HL-60 (cell line): ENCODE results near the gene FHIT.

Experiments
- DNase-seq, 2 experiments: peaks; one replicate each; pipeline ENCODE4 v3.0.0-alpha.2; 2010 to 2020; ENCODE audit warnings: low read depth in 1 of 2, low spot score in 1 of 2
- H3K27ac ChIP-seq: fragments of 250-450 bp; sonication (Bioruptor Pico); replicated peaks from 2 replicates; pipeline ENCODE4 v1.5.1; 2020; ENCODE audit warnings: mild to moderate bottlenecking, moderate library complexity
- H3K27me3 ChIP-seq: fragments of 250-450 bp; sonication (Bioruptor Pico); 2 replicates; pipeline ENCODE4 v1.5.1; 2021; ENCODE audit warnings: mild to moderate bottlenecking, moderate library complexity; ENCODE audit not compliant: insufficient read depth, poor library complexity, severe bottlenecking
- H3K4me3 ChIP-seq: replicated peaks from 2 replicates; pipeline ENCODE4 v1.5.1; 2011; ENCODE audit warnings: mild to moderate bottlenecking, control low read depth, low read length; ENCODE audit not compliant: insufficient read depth
- GABPA ChIP-seq: IDR thresholded peaks from 2 replicates; pipeline ENCODE4 v1.6.1; 2012; ENCODE audit warnings: low read depth
- POLR2AphosphoS5 ChIP-seq: IDR thresholded peaks from 2 replicates; pipeline ENCODE4 v1.6.1; 2012; ENCODE audit warnings: low read depth
- SPI1 ChIP-seq: IDR thresholded peaks from 2 replicates; pipeline ENCODE4 v1.6.1; 2012; ENCODE audit warnings: low read depth, mild to moderate bottlenecking, borderline replicate concordance
- TF ChIP-seq, protein P1 (sequence below): IDR thresholded peaks from 2 replicates; pipeline ENCODE4 v1.6.1; 2012; ENCODE audit warnings: low read depth; ENCODE audit not compliant: insufficient replicate concordance
- TF ChIP-seq, protein P2 (sequence below): IDR thresholded peaks from one replicate; pipeline ENCODE4 v1.5.1; 2011; ENCODE audit warnings: low read length, control low read depth, inconsistent platforms; ENCODE audit not compliant: insufficient read depth

Gene FHIT

DNA sequence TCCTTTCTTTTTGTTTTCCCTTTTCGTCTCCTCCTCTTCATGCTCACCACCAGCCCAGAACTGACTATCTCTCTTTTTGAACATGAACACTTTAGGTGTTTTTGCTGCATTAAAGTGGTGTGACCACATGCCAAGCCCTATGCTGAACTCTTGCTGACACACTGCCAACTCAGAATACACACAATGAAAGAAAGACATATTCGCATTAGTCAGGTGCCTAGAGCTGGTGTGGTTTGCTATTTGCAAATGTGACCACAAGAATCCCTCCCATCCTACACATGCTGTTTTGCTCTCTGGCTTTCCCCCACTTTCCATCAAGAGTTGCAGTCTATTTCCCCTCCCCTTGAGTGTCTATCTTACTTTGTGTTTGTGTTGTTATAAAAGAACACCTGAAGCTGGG is 1233.6 kb downstream of the FHIT start:
- Histone ChIP-seq H3K27ac (no peak overlapping the region), H3K4me3 (no peak overlapping the region), H3K27me3 (no peaks in the 10 kb centered on the region)
- TF ChIP-seq SPI1 (no peak), POLR2AphosphoS5 (peak; percentile 32; the same call in 1 of the 2 replicates)
- peak in 1 of 2 experiments; percentile 23 for DNase-seq

DNA sequence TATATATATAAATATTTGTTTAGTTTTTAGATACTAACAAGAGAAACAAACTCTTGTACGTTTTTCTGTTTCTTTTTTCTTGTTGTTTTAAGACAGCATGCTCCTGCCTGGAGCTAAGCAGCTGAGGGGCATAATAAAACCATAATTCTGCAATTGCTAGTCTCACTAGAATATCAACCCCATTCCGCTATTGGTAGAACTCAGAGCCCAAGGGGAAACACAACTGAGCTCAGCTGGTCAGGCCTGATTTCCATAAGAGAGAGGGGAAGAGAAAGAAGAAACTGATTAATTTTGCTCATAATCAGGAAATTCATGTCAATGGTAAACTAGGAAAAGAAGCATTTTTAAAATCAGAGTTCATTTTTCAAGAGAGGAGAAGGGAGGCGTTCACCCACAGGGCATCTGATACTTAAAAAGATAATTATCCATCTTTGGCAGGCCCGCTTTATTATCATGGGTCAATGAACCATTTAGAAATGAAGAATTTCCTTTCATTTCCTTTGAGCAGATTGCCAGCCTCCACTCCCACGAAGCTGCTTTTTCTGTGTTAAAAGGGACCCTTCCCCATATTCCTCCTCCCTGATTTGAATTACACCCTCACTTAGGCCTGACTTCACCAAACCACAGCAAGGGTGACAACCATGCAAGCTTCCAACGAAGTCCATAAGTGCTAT is 1236.1 kb downstream of the FHIT start:
- Histone ChIP-seq H3K27ac (no peak overlapping the region), H3K4me3 (no peak overlapping the region), H3K27me3 (no peaks in the 10 kb centered on the region)
- no peak for DNase-seq
- TF ChIP-seq POLR2AphosphoS5 (no peak), GABPA (no peak), SPI1 (no peak)
- TF ChIP-seq, protein P1, sequence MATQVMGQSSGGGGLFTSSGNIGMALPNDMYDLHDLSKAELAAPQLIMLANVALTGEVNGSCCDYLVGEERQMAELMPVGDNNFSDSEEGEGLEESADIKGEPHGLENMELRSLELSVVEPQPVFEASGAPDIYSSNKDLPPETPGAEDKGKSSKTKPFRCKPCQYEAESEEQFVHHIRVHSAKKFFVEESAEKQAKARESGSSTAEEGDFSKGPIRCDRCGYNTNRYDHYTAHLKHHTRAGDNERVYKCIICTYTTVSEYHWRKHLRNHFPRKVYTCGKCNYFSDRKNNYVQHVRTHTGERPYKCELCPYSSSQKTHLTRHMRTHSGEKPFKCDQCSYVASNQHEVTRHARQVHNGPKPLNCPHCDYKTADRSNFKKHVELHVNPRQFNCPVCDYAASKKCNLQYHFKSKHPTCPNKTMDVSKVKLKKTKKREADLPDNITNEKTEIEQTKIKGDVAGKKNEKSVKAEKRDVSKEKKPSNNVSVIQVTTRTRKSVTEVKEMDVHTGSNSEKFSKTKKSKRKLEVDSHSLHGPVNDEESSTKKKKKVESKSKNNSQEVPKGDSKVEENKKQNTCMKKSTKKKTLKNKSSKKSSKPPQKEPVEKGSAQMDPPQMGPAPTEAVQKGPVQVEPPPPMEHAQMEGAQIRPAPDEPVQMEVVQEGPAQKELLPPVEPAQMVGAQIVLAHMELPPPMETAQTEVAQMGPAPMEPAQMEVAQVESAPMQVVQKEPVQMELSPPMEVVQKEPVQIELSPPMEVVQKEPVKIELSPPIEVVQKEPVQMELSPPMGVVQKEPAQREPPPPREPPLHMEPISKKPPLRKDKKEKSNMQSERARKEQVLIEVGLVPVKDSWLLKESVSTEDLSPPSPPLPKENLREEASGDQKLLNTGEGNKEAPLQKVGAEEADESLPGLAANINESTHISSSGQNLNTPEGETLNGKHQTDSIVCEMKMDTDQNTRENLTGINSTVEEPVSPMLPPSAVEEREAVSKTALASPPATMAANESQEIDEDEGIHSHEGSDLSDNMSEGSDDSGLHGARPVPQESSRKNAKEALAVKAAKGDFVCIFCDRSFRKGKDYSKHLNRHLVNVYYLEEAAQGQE = no peak
- TF ChIP-seq, protein P2, sequence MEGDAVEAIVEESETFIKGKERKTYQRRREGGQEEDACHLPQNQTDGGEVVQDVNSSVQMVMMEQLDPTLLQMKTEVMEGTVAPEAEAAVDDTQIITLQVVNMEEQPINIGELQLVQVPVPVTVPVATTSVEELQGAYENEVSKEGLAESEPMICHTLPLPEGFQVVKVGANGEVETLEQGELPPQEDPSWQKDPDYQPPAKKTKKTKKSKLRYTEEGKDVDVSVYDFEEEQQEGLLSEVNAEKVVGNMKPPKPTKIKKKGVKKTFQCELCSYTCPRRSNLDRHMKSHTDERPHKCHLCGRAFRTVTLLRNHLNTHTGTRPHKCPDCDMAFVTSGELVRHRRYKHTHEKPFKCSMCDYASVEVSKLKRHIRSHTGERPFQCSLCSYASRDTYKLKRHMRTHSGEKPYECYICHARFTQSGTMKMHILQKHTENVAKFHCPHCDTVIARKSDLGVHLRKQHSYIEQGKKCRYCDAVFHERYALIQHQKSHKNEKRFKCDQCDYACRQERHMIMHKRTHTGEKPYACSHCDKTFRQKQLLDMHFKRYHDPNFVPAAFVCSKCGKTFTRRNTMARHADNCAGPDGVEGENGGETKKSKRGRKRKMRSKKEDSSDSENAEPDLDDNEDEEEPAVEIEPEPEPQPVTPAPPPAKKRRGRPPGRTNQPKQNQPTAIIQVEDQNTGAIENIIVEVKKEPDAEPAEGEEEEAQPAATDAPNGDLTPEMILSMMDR = no peak

DNA sequence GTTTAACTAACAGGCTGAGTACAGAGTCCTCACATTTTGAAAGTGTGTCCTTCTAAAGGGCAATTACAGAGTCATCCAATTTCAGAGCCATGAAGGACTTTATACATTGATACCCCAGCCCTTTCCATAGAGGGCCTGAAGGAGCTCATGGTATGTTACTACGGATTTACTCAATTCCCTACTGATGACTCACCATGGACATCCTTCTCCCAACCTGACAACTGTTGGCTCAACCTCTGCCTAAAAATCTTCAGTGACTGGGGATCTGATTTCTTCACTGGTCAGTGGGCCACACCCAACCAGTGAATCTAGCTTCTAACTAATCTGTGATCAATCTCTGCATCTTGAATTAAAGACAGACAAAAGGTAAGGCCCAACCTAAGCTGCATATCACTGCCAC is 1238.0 kb downstream of the FHIT start:
- no peak for DNase-seq
- TF ChIP-seq, protein P2 = no peak
- TF ChIP-seq, protein P1 = no peak
- TF ChIP-seq GABPA (no peak), POLR2AphosphoS5 (no peak)
- Histone ChIP-seq H3K27me3 (no peaks in the 10 kb centered on the region), H3K27ac (no peak overlapping the region), H3K4me3 (no peak overlapping the region)

DNA sequence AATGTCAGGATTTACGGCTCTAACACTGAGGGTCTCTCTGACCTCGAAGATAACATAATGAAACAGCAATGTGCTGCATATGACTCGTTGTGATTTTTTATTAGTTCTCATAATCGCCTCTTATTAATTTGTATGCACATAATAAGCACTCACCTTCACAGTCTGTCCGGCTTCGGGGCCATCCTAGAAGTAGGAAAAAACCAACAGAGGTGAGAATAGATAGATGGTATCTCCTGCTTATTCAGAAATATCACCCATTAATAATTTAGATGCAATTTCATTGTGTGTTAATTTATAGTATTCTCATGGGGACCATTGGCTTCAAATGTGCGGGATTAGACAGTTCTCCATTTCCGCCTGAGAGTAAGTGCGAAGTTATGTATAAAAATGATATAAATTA is 1240.0 kb downstream of the FHIT start:
- Histone ChIP-seq H3K27me3 (no peaks in the 10 kb centered on the region), H3K4me3 (no peak overlapping the region), H3K27ac (no peak overlapping the region)
- TF ChIP-seq POLR2AphosphoS5 (no peak), SPI1 (no peak), GABPA (no peak)
- TF ChIP-seq, protein P1 = no peak
- TF ChIP-seq, protein P2 = no peak
- no peak for DNase-seq
